Tibial artery (tissue), 4 donors: ENCODE results near the gene SHMT1.
A peak's percentile ranks its signal among the peaks of the same experiment; 100 is the strongest.
"Not testable (repeated sequence)": the region's sequence is repeated elsewhere in the genome, so short reads cannot be mapped to it uniquely, and the experiment has no call there.

Experiments used
- DNase-seq, 2 donors: peaks; one replicate each; pipeline ENCODE4 v3.0.0-alpha.2; 2019
- H3K27ac ChIP-seq, 2 donors: fragments of 200-600 bp; sonication (generic) in 1 of 2; 1 replicate in 1 of 2; 2 replicates in 1 of 2; pipeline ENCODE4 v1.5.1; 2018 to 2019; ENCODE audit warnings: mild to moderate bottlenecking in 1 of 2
- H3K27me3 ChIP-seq, 2 donors: fragments of 200-600 bp; sonication (generic) in 1 of 2; one replicate each; pipeline versions ENCODE4 v1.5.1 to v1.6.0; 2016 to 2019
- H3K36me3 ChIP-seq, 3 donors: fragments of 200-600 bp; sonication (generic) in 2 of 3; one replicate each; pipeline ENCODE4 v1.5.1; 2016 to 2019; ENCODE audit warnings: mild to moderate bottlenecking in 2 of 3
- H3K4me1 ChIP-seq, 4 donors: fragments of 200-600 bp; sonication (generic) in 2 of 4; 1 replicate in 3 of 4; 2 replicates in 1 of 4; pipeline ENCODE4 v1.5.1; 2016 to 2019
- H3K4me3 ChIP-seq, 2 donors: fragments of 200-600 bp; sonication (generic) in 1 of 2; 1 replicate in 1 of 2; 2 replicates in 1 of 2; pipeline ENCODE4 v1.5.1; 2018 to 2019; ENCODE audit warnings: mild to moderate bottlenecking in 2 of 2
- H3K9me3 ChIP-seq, 3 donors: fragments of 200-600 bp; sonication (generic) in 1 of 3; one replicate each; pipeline ENCODE4 v1.5.1; 2016 to 2019
- CTCF ChIP-seq, 2 experiments: fragments of 200-600 bp in 1 of 2; fragments of 450-650 bp in 1 of 2; IDR thresholded peaks; one replicate each; pipeline ENCODE4 v1.5.1; 2017 to 2019; ENCODE audit warnings: antibody characterized with exemption in 2 of 2, mild to moderate bottlenecking in 1 of 2, moderate library complexity in 1 of 2
- intact Hi-C: fragments of 100-400 bp; cut with DNase I; formaldehyde crosslinking; loops from one replicate; pipeline ENCODE4 v1.15.0; 2023; ENCODE audit warnings: low total_unique reads

The SHMT1 gene

GRCh38 chr17:18379246-18380146, 16.1 kb upstream of the SHMT1 start:
- Histone ChIP-seq H3K27ac (no peak overlapping the region), H3K4me1 (peaks cover 0 to 14% (median 0%) of the 10 kb centered on the region in 4 donors), H3K9me3 (peaks cover 0 to 6% (median 0%) of the 10 kb centered on the region in 3 donors), H3K36me3 (no peaks in the 10 kb centered on the region), H3K4me3 (no peak overlapping the region), H3K27me3 (peaks cover 0 to 54% of the 10 kb centered on the region in 2 donors)
- no peak for TF ChIP-seq CTCF (IDR thresholded peaks at IDR 0.05)
- DNase-seq, result no peak
- intact Hi-C loops, result no loop called here

- H3K27ac ChIP-seq, intact Hi-C loops, H3K36me3 ChIP-seq, H3K4me3 ChIP-seq, DNase-seq, H3K9me3 ChIP-seq: not testable (repeated sequence)
- peaks cover 0 to 50% of the 10 kb centered on the region in 2 donors for H3K27me3 ChIP-seq
- H3K4me1 ChIP-seq, result peaks cover 0 to 14% (median 0%) of the 10 kb centered on the region in 4 donors
These were observed 15.3 kb upstream of the SHMT1 start for GRCh38 chr17:18378614-18379013.

- Histone ChIP-seq H3K9me3 (peaks cover 0 to 6% (median 0%) of the 10 kb centered on the region in 3 donors), H3K36me3 (no peaks in the 10 kb centered on the region), H3K27me3 (peaks cover 0 to 46% of the 10 kb centered on the region in 2 donors), H3K4me1 (peaks cover 0 to 13% (median 0%) of the 10 kb centered on the region in 4 donors), H3K27ac (no peak overlapping the region), H3K4me3 (no peak overlapping the region)
- TF ChIP-seq CTCF (IDR thresholded peaks at IDR 0.05), result no peak
- DNase-seq, result no peak
- intact Hi-C loops, result no loop called here
These were observed 14.8 kb upstream of the SHMT1 start for GRCh38 chr17:18378205-18378505.

- DNase-seq, result peak in 1 of 2 donors; percentile 49
- H3K27me3 ChIP-seq, result peaks cover 0 to 41% of the 10 kb centered on the region in 2 donors
- intact Hi-C loops, result no loop called here
- peaks cover 0 to 6% (median 0%) of the 10 kb centered on the region in 3 donors for H3K9me3 ChIP-seq
- no peak within 1 kb of the TSS for H3K4me3 ChIP-seq
- peaks cover 0 to 7% (median 0%) of the 10 kb centered on the region in 4 donors for H3K4me1 ChIP-seq
- no peaks in the 10 kb centered on the region for H3K36me3 ChIP-seq
- no peak within 1 kb of the TSS for H3K27ac ChIP-seq
- no peak for TF ChIP-seq CTCF (IDR thresholded peaks at IDR 0.05)
These were observed 14.3 kb upstream of the SHMT1 start, which contains the start of gene EVPLL for GRCh38 chr17:18377437-18378204. EVPLL (plus strand) TSS chr17:18377778; CDS start chr17:18380938, 3,160 bp downstream.

- DNase-seq, result no peak
- intact Hi-C loops, result no loop called here
These were observed 10.9 kb upstream of the SHMT1 start for GRCh38 chr17:18374216-18374615.

GRCh38 chr17:18373181-18373580, 9.8 kb upstream of the SHMT1 start:
- H3K27me3 ChIP-seq, result peaks cover 0 to 11% of the 10 kb centered on the region in 2 donors
- H3K9me3 ChIP-seq, DNase-seq, H3K4me3 ChIP-seq, intact Hi-C loops, H3K36me3 ChIP-seq, H3K4me1 ChIP-seq, H3K27ac ChIP-seq: not testable (repeated sequence)

More at GRCh38 chr17:18374216-18374615, 10.9 kb upstream of the SHMT1 start:
- peaks cover 0 to 6% (median 0%) of the 10 kb centered on the region in 3 donors for H3K9me3 ChIP-seq
- H3K36me3 ChIP-seq, result no peaks in the 10 kb centered on the region
- peaks cover 0 to 7% (median 0%) of the 10 kb centered on the region in 4 donors for H3K4me1 ChIP-seq
- H3K27ac ChIP-seq, result no peak overlapping the region
- H3K4me3 ChIP-seq, result no peak overlapping the region
- H3K27me3 ChIP-seq, result peaks cover 0 to 14% of the 10 kb centered on the region in 2 donors
- no peak for TF ChIP-seq CTCF (IDR thresholded peaks at IDR 0.05)
